ENCODE measurements around the gene TSBP1. TPM values are rescaled to one million over a fixed set of nuclear protein-coding genes. Genes with fewer than 3 reads are reported as not detected.

TSBP1 gene
- total RNA-seq, 1 experiment from 2014 or later, result not detected

DNA sequence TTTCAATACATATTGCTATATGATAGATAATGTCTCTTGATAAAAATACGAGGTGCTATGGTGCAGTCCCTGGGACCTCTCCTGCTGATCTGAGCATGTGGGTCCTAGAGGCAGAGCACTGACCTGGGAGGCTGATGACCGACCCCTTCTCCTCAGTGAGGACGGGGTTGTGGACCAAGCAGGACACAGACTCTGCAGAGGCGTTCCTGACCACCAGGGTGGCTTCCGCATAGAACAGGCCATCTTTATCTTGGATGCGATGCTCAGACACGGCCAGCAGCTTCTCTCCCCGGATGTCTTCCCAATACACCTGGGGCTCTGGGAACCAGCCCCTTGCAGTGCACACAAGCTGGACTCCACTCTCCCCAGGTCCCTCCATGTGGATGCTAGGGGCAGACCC, 31.1 kb upstream of the TSBP1 start:
- Histone ChIP-seq H3K18ac (ENCODE audit: insufficient read length, low read depth, low read length) (no peak overlapping the region), H4K5ac (ENCODE audit: insufficient read length, low read depth, low read length) (no peak overlapping the region), H3K23ac (ENCODE audit: insufficient read length, low read depth, low read length) (no peak overlapping the region), H3K9ac (ENCODE audit: extremely low read depth, insufficient read length, low read length) (no peak overlapping the region), H4K8ac (replicated peaks; ENCODE audit: insufficient read length, low read depth, low read length) (no peak overlapping the region), H2BK15ac (ENCODE audit: low read depth, low read length) (no peak overlapping the region), H3K79me1 (ENCODE audit: insufficient read depth, low read depth, low read length, poor library complexity, severe bottlenecking) (no peaks in the 10 kb centered on the region), H2BK120ac (ENCODE audit: low read depth, low read length, poor library complexity, severe bottlenecking) (no peak overlapping the region), H2AK5ac (ENCODE audit: insufficient read length, low read length) (no peak overlapping the region), H2BK20ac (ENCODE audit: low read depth, low read length, poor library complexity, severe bottlenecking) (no peak overlapping the region), H3K27ac (ENCODE audit: insufficient read length, low read depth, low read length) (no peak overlapping the region), H2BK5ac (ENCODE audit: insufficient read length, low read length) (no peak overlapping the region), H3K27me3 (ENCODE audit: insufficient read depth, low read length) (no peaks in the 10 kb centered on the region), H3K9me3 (ENCODE audit: control insufficient read depth, low read depth, low read length) (no peaks in the 10 kb centered on the region), H2BK12ac (ENCODE audit: insufficient read length, low read depth, low read length) (no peak overlapping the region), H2AFZ (ENCODE audit: low read length) (no peak overlapping the region), H4K20me1 (ENCODE audit: control insufficient read depth, insufficient read depth, insufficient read length) (no peaks in the 10 kb centered on the region), H3K23me2 (ENCODE audit: insufficient read length, low read depth, low read length, poor library complexity, severe bottlenecking) (no peaks in the 10 kb centered on the region), H3T11ph (ENCODE audit: low read length) (no peak overlapping the region), H4K91ac (ENCODE audit: insufficient read length, low read depth, low read length) (no peak overlapping the region), H3K4me1 (ENCODE audit: insufficient read depth, low read length) (peaks cover 4% of the 10 kb centered on the region; the same call in 1 of the 2 replicates), H3K4ac (ENCODE audit: low read depth, low read length) (no peak overlapping the region), H3K14ac (ENCODE audit: insufficient read depth, low read length) (no peak overlapping the region), H3K56ac (ENCODE audit: insufficient read length, low read depth, low read length) (no peak overlapping the region), H3K4me2 (ENCODE audit: insufficient read depth, insufficient read length, low read length) (no peak overlapping the region), H3K79me2 (ENCODE audit: insufficient read depth, low read length) (no peaks in the 10 kb centered on the region)
- Mint-ChIP-seq H3K4me3 (no peak overlapping the region), H3K27me3 (ENCODE audit: low read depth) (peaks cover 10% of the 10 kb centered on the region), H3K9me3 (peaks cover 0 to 3% of the 10 kb centered on the region in 2 experiments; a peak in 3 of 5 replicates), H3K36me3 (ENCODE audit: insufficient read depth in 1 of 3, low read depth in 3 of 3) (no peaks in the 10 kb centered on the region; a peak in 3 of 7 replicates), H3K27ac (no peak overlapping the region), H3K4me1 (peaks cover 8 to 11% of the 10 kb centered on the region in 2 experiments)
- DNase-seq, result no peak
- WGBS (ENCODE audit: extremely low coverage, insufficient read length, low lambda C conversion rate), result no CpG with 5 or more reads among the region's 8 CpGs
- TF ChIP-seq, protein P1, sequence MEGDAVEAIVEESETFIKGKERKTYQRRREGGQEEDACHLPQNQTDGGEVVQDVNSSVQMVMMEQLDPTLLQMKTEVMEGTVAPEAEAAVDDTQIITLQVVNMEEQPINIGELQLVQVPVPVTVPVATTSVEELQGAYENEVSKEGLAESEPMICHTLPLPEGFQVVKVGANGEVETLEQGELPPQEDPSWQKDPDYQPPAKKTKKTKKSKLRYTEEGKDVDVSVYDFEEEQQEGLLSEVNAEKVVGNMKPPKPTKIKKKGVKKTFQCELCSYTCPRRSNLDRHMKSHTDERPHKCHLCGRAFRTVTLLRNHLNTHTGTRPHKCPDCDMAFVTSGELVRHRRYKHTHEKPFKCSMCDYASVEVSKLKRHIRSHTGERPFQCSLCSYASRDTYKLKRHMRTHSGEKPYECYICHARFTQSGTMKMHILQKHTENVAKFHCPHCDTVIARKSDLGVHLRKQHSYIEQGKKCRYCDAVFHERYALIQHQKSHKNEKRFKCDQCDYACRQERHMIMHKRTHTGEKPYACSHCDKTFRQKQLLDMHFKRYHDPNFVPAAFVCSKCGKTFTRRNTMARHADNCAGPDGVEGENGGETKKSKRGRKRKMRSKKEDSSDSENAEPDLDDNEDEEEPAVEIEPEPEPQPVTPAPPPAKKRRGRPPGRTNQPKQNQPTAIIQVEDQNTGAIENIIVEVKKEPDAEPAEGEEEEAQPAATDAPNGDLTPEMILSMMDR (conservative IDR thresholded peaks at IDR 0.05), result peak; percentile 36; the same call in 2 of the 3 replicates

Data from H9 (cell line).